HepG2 (cell line): ENCODE data around the gene BCL2L11. TPM values are rescaled to one million over a fixed set of nuclear protein-coding genes. Genes with fewer than 3 reads are reported as not detected.

ENCODE experiments used
- ATF7-NPFF ChIP-seq: sonication (generic); formaldehyde crosslinking; IDR thresholded peaks from 2 replicates; pipeline ENCODE4 v1.8.1; 2023; ENCODE audit warnings: mild to moderate bottlenecking, low read depth, missing genetic modification reagents, moderate library complexity
- GABPA ChIP-seq, 2 experiments: IDR thresholded peaks; 2 replicates each; pipeline ENCODE4 v1.6.1; 2011 to 2016; ENCODE audit warnings: low read depth in 2 of 2, low read length in 1 of 2, missing biosample characterization in 1 of 2, missing genetic modification characterization in 1 of 2
- HNRNPUL1 ChIP-seq: fragments of 200-400 bp; formaldehyde crosslinking; IDR thresholded peaks from 2 replicates; pipeline ENCODE4 v1.6.1; 2017; ENCODE audit warnings: low read depth, mild to moderate bottlenecking, low read length, moderate library complexity
- PHF8 ChIP-seq: sonication (generic); formaldehyde crosslinking; IDR thresholded peaks from 2 replicates; pipeline ENCODE4 v1.5.0; 2020; ENCODE audit warnings: missing genetic modification reagents
- POLR2AphosphoS2 ChIP-seq: IDR thresholded peaks from 2 replicates; pipeline ENCODE4 v1.6.1; 2011; ENCODE audit warnings: low read depth, low read length, improper control_type of control experiment
- ZBTB1 ChIP-seq: sonication (generic); formaldehyde crosslinking; IDR thresholded peaks from 2 replicates; pipeline ENCODE4 v1.4.0; 2020; ENCODE audit warnings: missing genetic modification reagents, borderline replicate concordance
- ZNF280D ChIP-seq: sonication (generic); formaldehyde crosslinking; IDR thresholded peaks from 2 replicates; pipeline ENCODE4 v1.5.1; 2020; ENCODE audit warnings: mild to moderate bottlenecking, missing genetic modification reagents
- ZNF441 ChIP-seq: sonication (generic); formaldehyde crosslinking; IDR thresholded peaks from 2 replicates; pipeline ENCODE4 v1.7.0; 2021; ENCODE audit warnings: missing genetic modification reagents, borderline replicate concordance
- ZNF788 ChIP-seq: sonication (generic); formaldehyde crosslinking; IDR thresholded peaks from 2 replicates; pipeline ENCODE4 v1.5.0; 2020; ENCODE audit warnings: mild to moderate bottlenecking, missing genetic modification reagents, borderline replicate concordance
- polyA plus RNA-seq, 8 experiments: library from polyadenylated mRNA; depleted of rRNA in 3 of 8; stranded (reverse) in 7 of 8; unstranded in 1 of 8; fragments of >200 nt; fragmentation: Illumina TruSeq in 4 of 8; extraction: Trizol in 4 of 8; gene quantifications; 2 replicates each; pipeline versions ENCODE4 v1.2.1 to v1.2.3, GENCODE V29; 2011 to 2016; ENCODE audit warnings: low read depth in 4 of 8, missing spikeins in 1 of 8, mixed read lengths in 1 of 8; ENCODE audit not compliant: insufficient read depth in 1 of 8
- total RNA-seq, 5 experiments: library from RNA; depleted of rRNA; stranded (reverse); fragments of >200 nt; fragmentation: Illumina TruSeq; extraction: Trizol; gene quantifications; 2 replicates each; pipeline ENCODE4 v1.2.3, GENCODE V29; 2016; ENCODE audit warnings: low read depth in 1 of 5
- TF ChIP-seq, protein P1 (sequence below): sonication (generic); formaldehyde crosslinking; IDR thresholded peaks from 2 replicates; pipeline ENCODE4 v1.8.0; 2022; ENCODE audit warnings: mild to moderate bottlenecking, missing genetic modification reagents, moderate library complexity
- TF ChIP-seq, protein P2 (sequence below): sonication (generic); formaldehyde crosslinking; IDR thresholded peaks from 2 replicates; pipeline ENCODE4 v1.4.0; 2020; ENCODE audit warnings: missing genetic modification reagents

Gene BCL2L11
- total and polyA plus RNA-seq, 2 of the 13 experiments (the other 11 are each of a cell fraction or from before 2014, with no cell fraction given), result 6.1 to 9.7 TPM

DNA sequence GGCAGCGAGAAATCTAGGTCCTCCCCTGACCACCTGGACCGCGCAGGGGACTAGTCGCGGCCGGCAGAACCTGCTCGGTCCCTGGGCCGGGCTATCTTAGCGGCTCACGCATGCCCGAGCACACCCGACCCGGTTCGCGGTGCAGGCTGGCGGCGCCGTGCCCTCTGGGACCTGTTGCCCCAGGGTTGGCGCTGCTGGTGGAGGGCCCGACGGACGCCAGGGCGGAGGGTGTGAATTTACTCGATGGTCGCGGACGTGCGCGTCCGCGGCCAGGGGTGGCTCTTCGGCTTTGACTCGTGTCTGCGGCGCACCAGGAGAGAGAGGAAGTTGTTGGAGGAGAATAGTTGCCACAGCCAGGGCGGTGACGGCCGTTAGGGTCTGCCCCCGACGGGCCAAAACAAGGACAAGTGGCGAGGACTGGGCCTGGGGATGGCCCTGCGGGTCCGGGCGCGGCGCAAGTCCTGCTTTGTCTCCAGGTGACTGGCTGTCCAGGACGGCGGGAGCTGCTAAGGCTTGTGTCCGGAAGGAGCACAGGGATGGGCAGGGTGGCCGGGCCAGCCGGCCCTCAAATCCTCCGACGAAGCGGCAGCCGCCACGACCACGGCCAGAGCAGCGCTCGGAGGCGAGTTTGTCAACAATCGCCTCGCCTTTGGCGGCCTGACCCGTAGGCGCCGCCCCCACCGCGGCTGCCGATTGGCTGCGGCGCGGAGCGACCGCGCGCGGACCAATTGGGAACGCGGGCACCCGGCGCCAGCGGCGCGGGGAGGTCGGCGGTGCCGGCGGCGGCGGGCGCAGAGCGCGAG is 1.3 kb downstream of the BCL2L11 start (continued):
- TF ChIP-seq ZNF280D, result peak; percentile 63
- TF ChIP-seq, protein P1, sequence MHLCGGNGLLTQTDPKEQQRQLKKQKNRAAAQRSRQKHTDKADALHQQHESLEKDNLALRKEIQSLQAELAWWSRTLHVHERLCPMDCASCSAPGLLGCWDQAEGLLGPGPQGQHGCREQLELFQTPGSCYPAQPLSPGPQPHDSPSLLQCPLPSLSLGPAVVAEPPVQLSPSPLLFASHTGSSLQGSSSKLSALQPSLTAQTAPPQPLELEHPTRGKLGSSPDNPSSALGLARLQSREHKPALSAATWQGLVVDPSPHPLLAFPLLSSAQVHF (CRISPR knock-in tag), result peak; percentile 57; the same call in 1 of the 2 replicates
- TF ChIP-seq ZNF788 (CRISPR knock-in tag), result no peak
- TF ChIP-seq ZBTB1 (CRISPR knock-in tag), result no peak
- TF ChIP-seq, protein P2, sequence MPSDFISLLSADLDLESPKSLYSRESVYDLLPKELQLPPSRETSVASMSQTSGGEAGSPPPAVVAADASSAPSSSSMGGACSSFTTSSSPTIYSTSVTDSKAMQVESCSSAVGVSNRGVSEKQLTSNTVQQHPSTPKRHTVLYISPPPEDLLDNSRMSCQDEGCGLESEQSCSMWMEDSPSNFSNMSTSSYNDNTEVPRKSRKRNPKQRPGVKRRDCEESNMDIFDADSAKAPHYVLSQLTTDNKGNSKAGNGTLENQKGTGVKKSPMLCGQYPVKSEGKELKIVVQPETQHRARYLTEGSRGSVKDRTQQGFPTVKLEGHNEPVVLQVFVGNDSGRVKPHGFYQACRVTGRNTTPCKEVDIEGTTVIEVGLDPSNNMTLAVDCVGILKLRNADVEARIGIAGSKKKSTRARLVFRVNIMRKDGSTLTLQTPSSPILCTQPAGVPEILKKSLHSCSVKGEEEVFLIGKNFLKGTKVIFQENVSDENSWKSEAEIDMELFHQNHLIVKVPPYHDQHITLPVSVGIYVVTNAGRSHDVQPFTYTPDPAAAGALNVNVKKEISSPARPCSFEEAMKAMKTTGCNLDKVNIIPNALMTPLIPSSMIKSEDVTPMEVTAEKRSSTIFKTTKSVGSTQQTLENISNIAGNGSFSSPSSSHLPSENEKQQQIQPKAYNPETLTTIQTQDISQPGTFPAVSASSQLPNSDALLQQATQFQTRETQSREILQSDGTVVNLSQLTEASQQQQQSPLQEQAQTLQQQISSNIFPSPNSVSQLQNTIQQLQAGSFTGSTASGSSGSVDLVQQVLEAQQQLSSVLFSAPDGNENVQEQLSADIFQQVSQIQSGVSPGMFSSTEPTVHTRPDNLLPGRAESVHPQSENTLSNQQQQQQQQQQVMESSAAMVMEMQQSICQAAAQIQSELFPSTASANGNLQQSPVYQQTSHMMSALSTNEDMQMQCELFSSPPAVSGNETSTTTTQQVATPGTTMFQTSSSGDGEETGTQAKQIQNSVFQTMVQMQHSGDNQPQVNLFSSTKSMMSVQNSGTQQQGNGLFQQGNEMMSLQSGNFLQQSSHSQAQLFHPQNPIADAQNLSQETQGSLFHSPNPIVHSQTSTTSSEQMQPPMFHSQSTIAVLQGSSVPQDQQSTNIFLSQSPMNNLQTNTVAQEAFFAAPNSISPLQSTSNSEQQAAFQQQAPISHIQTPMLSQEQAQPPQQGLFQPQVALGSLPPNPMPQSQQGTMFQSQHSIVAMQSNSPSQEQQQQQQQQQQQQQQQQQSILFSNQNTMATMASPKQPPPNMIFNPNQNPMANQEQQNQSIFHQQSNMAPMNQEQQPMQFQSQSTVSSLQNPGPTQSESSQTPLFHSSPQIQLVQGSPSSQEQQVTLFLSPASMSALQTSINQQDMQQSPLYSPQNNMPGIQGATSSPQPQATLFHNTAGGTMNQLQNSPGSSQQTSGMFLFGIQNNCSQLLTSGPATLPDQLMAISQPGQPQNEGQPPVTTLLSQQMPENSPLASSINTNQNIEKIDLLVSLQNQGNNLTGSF, result 0 out of 2 replicates have a peak, but pooled peaks have one; percentile 20
- no peak for TF ChIP-seq POLR2AphosphoS2
- peak; percentile 75 for TF ChIP-seq ZNF441 (CRISPR knock-in tag)
- no peak for TF ChIP-seq GABPA (IDR thresholded peaks at IDR 0.05; ENCODE audit: low read depth, low read length)
- no peak for TF ChIP-seq GABPA (CRISPR knock-in tag; IDR thresholded peaks at IDR 0.05; ENCODE audit: low read depth)
- peak; percentile 79 for TF ChIP-seq ATF7-NPFF (CRISPR knock-in tag)
- TF ChIP-seq PHF8 (CRISPR knock-in tag), result peak; percentile 58
- TF ChIP-seq HNRNPUL1, result no peak
